HAP-1 (cell line): ENCODE results near the gene CCDC3.

Experiments
- DNase-seq, 2 experiments: peaks; one replicate each; pipeline ENCODE4 v3.0.0-alpha.2; 2016 to 2020; ENCODE audit warnings: low spot score in 2 of 2
- H3K27me3 ChIP-seq: fragments of 250-450 bp; sonication (Bioruptor Pico); 2 replicates; pipeline ENCODE4 v1.5.1; 2020; ENCODE audit warnings: low read depth, mild to moderate bottlenecking, moderate library complexity
- H3K36me3 ChIP-seq: fragments of 250-450 bp; sonication (Bioruptor Pico); replicated peaks from 2 replicates; pipeline ENCODE4 v1.5.1; 2020; ENCODE audit warnings: mild to moderate bottlenecking
- H3K4me1 ChIP-seq: fragments of 250-450 bp; sonication (Bioruptor Pico); 2 replicates; pipeline ENCODE4 v1.5.1; 2020; ENCODE audit warnings: mild to moderate bottlenecking
- H3K4me3 ChIP-seq: fragments of 250-450 bp; sonication (Bioruptor Pico); 2 replicates; pipeline ENCODE4 v1.5.1; 2020; ENCODE audit warnings: mild to moderate bottlenecking, moderate library complexity
- H3K9me3 ChIP-seq: fragments of 250-450 bp; sonication (Bioruptor Pico); 2 replicates; pipeline ENCODE4 v1.5.1; 2020; ENCODE audit warnings: mild to moderate bottlenecking, moderate library complexity
- in situ Hi-C: fragments of 300-500 bp; cut with MboI; formaldehyde crosslinking; loops from 3 replicates; pipeline ENCODE4 v1.14.3; 2020; ENCODE audit warnings: low sequenced_read_pairs, inconsistent platforms, mixed read lengths

CCDC3 gene

GRCh38 chr10:12945690-12946359, 55.7 kb downstream of the CCDC3 start:
- in situ Hi-C loops: no loop called here

DNA sequence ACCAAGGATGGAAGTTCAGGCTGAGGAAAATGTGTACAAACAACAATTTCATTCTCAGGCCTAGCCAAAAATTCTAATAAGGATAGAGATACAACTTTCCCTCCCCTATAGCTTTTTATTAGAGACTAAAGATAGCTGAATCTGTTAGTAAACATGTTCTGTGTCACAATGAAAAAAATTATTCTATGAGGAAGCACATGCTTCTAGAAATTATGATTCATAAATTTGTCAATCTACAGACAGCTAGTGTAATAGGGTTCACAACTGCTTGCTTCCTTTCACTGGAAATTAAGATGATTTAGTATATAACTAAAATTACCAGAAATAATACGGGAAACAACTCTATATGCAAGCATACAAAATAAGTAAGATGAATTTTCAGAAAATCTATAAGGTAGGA, 56.6 kb downstream of the CCDC3 start:
- Histone ChIP-seq H3K4me3 (no peak overlapping the region), H3K9me3 (no peaks in the 10 kb centered on the region), H3K27me3 (no peaks in the 10 kb centered on the region; the same call in 1 of the 2 replicates), H3K4me1 (peaks cover 11% of the 10 kb centered on the region), H3K36me3 (no peaks in the 10 kb centered on the region)
- DNase-seq: no peak
- in situ Hi-C loops: no loop called here

More at GRCh38 chr10:12945690-12946359, 55.7 kb downstream of the CCDC3 start:
- H3K27me3 ChIP-seq: no peaks in the 10 kb centered on the region
- H3K4me3 ChIP-seq: no peak overlapping the region
- no peak for DNase-seq
- no peaks in the 10 kb centered on the region for H3K9me3 ChIP-seq
- peaks cover 11% of the 10 kb centered on the region for H3K4me1 ChIP-seq
- H3K36me3 ChIP-seq: no peaks in the 10 kb centered on the region

- Histone ChIP-seq H3K4me3 (no peak overlapping the region), H3K36me3 (no peaks in the 10 kb centered on the region), H3K27me3 (no peaks in the 10 kb centered on the region; the same call in 1 of the 2 replicates), H3K4me1 (peaks cover 11% of the 10 kb centered on the region), H3K9me3 (no peaks in the 10 kb centered on the region)
- DNase-seq: no peak
- in situ Hi-C loops: no loop called here
Observed at GRCh38 chr10:12943425-12943824, 58.1 kb downstream of the CCDC3 start.

DNA sequence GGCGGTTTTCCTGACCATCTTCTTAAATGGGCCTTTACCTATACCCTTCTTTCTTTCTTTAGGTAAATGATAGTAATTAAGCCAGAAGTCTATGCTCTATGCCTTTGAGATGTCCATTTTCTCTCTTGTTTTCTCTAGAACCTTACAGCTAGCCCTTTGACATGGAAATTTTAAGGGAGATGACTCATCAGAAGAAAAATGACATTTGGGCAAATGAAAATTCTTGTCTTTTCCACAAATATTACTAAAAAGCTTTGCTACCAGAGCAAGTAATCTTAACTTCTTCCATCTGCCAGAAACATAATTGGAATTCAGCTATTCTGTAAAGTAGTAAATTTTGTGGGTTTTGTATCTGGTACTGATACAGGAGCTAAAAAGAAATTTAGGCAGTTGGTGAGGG, 59.5 kb downstream of the CCDC3 start:
- Histone ChIP-seq H3K36me3 (no peaks in the 10 kb centered on the region), H3K4me1 (peaks cover 11% of the 10 kb centered on the region), H3K9me3 (no peaks in the 10 kb centered on the region), H3K4me3 (no peak overlapping the region), H3K27me3 (no peaks in the 10 kb centered on the region; the same call in 1 of the 2 replicates)
- in situ Hi-C loops: no loop called here
- peak in 1 of 2 experiments; percentile 12 for DNase-seq

DNA sequence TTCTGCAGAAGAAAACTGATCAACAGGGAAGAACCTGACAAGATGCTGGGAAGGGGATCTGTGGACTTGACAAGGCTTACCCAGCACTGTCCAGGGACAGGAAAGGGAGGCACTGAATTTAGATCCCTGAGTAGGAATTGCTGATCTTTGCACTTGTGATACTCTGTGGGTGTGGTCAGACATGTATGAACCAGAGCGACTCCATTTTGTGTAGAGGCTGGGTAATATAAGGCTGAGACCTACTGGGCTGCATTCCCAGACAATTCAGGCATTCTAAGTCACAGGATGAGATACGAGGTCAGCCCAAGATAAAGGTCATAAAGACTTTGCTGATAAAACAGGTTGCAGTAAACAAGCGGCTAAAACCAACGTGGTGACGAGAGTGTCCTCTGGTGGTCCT, 60.7 kb downstream of the CCDC3 start:
- Histone ChIP-seq H3K27me3 (no peaks in the 10 kb centered on the region; the same call in 1 of the 2 replicates), H3K4me1 (peaks cover 11% of the 10 kb centered on the region), H3K9me3 (no peaks in the 10 kb centered on the region), H3K36me3 (no peaks in the 10 kb centered on the region), H3K4me3 (no peak overlapping the region)
- in situ Hi-C loops: no loop called here
- DNase-seq: no peak

GRCh38 chr10:12938271-12938670, 63.2 kb downstream of the CCDC3 start:
- Histone ChIP-seq H3K4me1 (peaks cover 11% of the 10 kb centered on the region), H3K36me3 (no peaks in the 10 kb centered on the region), H3K9me3 (no peaks in the 10 kb centered on the region), H3K4me3 (no peak overlapping the region), H3K27me3 (no peaks in the 10 kb centered on the region; the same call in 1 of the 2 replicates)
- DNase-seq: no peak
- in situ Hi-C loops: no loop called here

GRCh38 chr10:12937527-12937926, 64.0 kb downstream of the CCDC3 start:
- in situ Hi-C loops: no loop called here

GRCh38 chr10:12934777-12935176, 66.7 kb downstream of the CCDC3 start:
- Histone ChIP-seq H3K4me1 (no peaks in the 10 kb centered on the region), H3K36me3 (no peaks in the 10 kb centered on the region), H3K4me3 (no peak overlapping the region), H3K9me3 (no peaks in the 10 kb centered on the region), H3K27me3 (no peaks in the 10 kb centered on the region; the same call in 1 of the 2 replicates)
- in situ Hi-C loops: no loop called here
- DNase-seq: no peak

More at GRCh38 chr10:12937527-12937926, 64.0 kb downstream of the CCDC3 start:
- Histone ChIP-seq H3K36me3 (no peaks in the 10 kb centered on the region), H3K9me3 (no peaks in the 10 kb centered on the region), H3K4me3 (no peak overlapping the region), H3K27me3 (no peaks in the 10 kb centered on the region; the same call in 1 of the 2 replicates), H3K4me1 (peaks cover 11% of the 10 kb centered on the region)
- DNase-seq: no peak

DNA sequence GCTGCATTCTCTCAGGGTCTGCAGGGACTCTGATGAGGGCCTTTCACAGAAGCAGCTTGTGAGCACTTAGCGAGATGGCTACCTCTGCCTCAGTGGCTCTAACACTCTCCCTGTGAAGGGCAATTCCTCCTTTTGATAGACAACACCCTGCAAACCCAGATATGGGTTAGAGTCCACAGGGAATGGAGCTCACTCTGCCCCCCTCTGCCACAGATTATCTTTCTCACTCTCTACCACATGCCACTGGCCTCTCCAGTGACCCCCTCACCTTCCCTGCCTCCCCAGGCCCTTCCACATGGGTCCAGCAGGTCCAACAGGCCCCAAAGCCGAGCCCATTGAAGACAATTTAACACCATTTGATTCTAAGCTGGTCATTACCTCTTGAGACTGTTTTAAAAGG, 72.1 kb downstream of the CCDC3 start:
- in situ Hi-C loops: no loop called here
- H3K27me3 ChIP-seq: no peaks in the 10 kb centered on the region
- no peak for DNase-seq
- H3K4me1 ChIP-seq: no peaks in the 10 kb centered on the region
- no peak overlapping the region for H3K4me3 ChIP-seq
- H3K9me3 ChIP-seq: no peaks in the 10 kb centered on the region
- no peaks in the 10 kb centered on the region for H3K36me3 ChIP-seq

GRCh38 chr10:12928571-12928970, 72.9 kb downstream of the CCDC3 start:
- H3K27me3 ChIP-seq: no peaks in the 10 kb centered on the region
- H3K4me3 ChIP-seq: no peak overlapping the region
- H3K36me3 ChIP-seq: no peaks in the 10 kb centered on the region
- no peaks in the 10 kb centered on the region for H3K9me3 ChIP-seq
- DNase-seq: no peak
- in situ Hi-C loops: no loop called here
- H3K4me1 ChIP-seq: no peaks in the 10 kb centered on the region

DNA sequence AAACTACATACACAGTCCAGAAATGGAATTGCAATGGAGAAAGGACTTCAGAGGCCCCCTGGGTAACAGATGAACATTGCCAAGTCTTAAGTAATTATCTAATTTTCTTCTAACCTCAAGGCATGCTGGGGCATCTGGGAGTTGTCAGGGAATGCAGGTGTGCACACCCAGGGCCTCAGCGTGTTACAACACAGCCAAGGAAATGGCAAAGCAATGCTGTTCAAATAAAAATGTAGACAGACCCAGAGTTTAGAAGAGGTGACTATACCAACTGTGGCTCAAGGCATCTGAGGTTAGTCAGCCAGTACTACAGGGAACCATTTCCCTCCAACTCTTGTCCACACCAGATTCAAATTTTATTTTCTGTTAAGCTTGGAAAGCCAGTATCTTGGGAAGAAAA, 73.6 kb downstream of the CCDC3 start:
- no peaks in the 10 kb centered on the region for H3K27me3 ChIP-seq
- no peak overlapping the region for H3K4me3 ChIP-seq
- H3K4me1 ChIP-seq: no peaks in the 10 kb centered on the region
- H3K9me3 ChIP-seq: no peaks in the 10 kb centered on the region
- in situ Hi-C loops: no loop called here
- H3K36me3 ChIP-seq: no peaks in the 10 kb centered on the region
- DNase-seq: no peak

GRCh38 chr10:12925845-12926244, 75.7 kb downstream of the CCDC3 start:
- DNase-seq: no peak
- Histone ChIP-seq H3K36me3 (no peaks in the 10 kb centered on the region), H3K27me3 (no peaks in the 10 kb centered on the region), H3K9me3 (no peaks in the 10 kb centered on the region), H3K4me1 (no peaks in the 10 kb centered on the region), H3K4me3 (no peak overlapping the region)
- in situ Hi-C loops: no loop called here

DNA sequence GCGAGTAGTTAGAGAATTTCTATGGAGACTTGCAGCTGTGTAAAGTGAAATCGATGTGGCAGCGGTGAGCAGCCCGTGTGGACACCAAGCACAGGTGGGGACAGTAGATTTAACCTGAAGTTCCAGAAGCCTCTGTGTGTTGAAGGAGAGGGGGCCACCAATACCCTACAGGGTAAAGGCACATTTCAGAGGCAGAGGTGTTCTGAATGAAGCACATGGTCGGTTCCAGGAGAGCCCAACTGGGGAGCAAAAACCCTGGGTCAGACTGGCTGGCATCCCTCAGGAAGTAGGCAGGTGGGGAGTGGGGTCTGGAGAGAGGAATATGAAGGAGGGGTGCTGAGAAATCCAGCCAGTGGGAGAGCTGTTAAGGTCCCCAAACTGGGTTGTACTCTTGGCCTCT, 76.6 kb downstream of the CCDC3 start:
- no peaks in the 10 kb centered on the region for H3K36me3 ChIP-seq
- no peaks in the 10 kb centered on the region for H3K9me3 ChIP-seq
- H3K4me3 ChIP-seq: no peak overlapping the region
- H3K4me1 ChIP-seq: no peaks in the 10 kb centered on the region
- in situ Hi-C loops: no loop called here
- no peak for DNase-seq
- no peaks in the 10 kb centered on the region for H3K27me3 ChIP-seq

- H3K27me3 ChIP-seq: no peaks in the 10 kb centered on the region
- no peaks in the 10 kb centered on the region for H3K36me3 ChIP-seq
- H3K4me3 ChIP-seq: no peak overlapping the region
- H3K4me1 ChIP-seq: no peaks in the 10 kb centered on the region
- in situ Hi-C loops: no loop called here
- H3K9me3 ChIP-seq: no peaks in the 10 kb centered on the region
- no peak for DNase-seq
Observed at GRCh38 chr10:12922117-12922900, 79.2 kb downstream of the CCDC3 start.
